NCI-H1417 (cell line): ENCODE data around the gene PRKCSH.
"Not testable (repeated sequence)": the region's sequence is repeated elsewhere in the genome, so short reads cannot be mapped to it uniquely, and the experiment has no call there.

Experiments
- DNase-seq, 3 experiments: peaks; one replicate each; lab custom pipeline; 2025; lab: John Stamatoyannopoulos, UW

Gene PRKCSH

GRCh38 chr19:11450570-11451326 lies 15.3 kb downstream of the PRKCSH start:
- peak in 2 of 3 experiments; percentile 17 to 40 for DNase-seq

DNA sequence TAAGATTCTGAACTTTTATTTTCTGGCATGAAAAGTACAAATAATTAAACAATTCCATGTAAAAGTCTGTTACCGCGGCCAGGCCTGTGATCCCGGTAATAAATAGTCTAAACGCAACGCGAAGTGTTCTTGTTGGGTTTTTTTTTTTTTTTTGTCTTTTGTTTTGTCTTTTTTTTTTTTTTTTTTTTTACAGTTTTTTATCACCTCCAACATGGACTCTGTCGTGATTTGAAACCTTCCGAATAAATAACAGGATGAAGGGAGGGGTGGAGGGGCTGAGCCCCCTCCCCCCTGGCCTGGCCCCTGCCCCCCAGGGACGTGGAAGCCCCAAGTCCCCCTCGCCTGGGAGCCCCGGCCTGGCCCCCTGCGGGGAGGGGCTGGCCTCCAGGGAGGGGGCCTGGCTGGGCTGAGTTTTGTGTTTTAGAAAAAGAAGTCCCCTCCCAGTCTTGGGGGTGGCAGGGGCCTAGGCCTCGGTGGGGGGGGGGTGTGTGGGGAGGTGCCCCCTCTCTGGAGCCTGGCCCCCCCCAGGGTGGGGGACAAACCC lies 16.0 kb downstream of the PRKCSH start:
- DNase-seq, result peak in 1 of 3 experiments; percentile 40

DNA sequence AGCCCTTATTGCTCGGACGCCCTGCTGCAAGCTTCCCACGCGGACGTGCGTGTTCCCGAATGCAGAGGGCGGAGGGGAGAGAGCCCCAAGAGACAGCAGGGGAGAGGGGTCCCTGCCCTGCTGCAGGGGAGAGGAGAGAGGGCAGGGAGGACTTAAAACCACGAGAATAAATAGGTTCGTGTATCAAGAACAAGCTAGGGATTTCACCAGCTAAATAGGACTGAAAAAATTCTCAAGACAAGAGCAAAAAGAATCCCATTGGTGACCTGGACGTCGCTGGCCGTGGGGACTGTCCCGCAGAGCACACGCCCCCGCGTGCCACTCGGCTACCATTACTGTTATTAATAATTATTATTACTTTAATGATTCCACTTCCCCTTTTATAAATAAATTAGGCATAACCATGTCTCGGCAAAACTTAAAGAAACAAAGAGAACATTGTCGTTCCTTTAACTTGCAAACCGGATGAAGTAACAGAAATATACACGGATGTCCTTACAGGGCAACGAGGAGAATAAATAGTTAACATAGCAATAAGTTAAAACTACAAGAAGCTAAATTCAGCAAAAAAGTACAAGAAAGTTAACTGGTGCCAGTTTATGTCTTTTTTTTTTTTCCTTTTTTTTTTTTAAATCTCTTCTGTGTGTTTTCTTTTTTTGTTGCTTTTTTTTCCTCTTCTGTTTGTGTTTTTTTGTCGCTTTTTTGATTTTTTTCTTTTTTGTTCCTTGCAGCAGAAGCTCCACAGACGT lies 16.6 kb downstream of the PRKCSH start:
- DNase-seq, result peak in 1 of 3 experiments; percentile 25

- no peak for DNase-seq
These were observed 17.3 kb downstream of the PRKCSH start for GRCh38 chr19:11452620-11453310.

DNA sequence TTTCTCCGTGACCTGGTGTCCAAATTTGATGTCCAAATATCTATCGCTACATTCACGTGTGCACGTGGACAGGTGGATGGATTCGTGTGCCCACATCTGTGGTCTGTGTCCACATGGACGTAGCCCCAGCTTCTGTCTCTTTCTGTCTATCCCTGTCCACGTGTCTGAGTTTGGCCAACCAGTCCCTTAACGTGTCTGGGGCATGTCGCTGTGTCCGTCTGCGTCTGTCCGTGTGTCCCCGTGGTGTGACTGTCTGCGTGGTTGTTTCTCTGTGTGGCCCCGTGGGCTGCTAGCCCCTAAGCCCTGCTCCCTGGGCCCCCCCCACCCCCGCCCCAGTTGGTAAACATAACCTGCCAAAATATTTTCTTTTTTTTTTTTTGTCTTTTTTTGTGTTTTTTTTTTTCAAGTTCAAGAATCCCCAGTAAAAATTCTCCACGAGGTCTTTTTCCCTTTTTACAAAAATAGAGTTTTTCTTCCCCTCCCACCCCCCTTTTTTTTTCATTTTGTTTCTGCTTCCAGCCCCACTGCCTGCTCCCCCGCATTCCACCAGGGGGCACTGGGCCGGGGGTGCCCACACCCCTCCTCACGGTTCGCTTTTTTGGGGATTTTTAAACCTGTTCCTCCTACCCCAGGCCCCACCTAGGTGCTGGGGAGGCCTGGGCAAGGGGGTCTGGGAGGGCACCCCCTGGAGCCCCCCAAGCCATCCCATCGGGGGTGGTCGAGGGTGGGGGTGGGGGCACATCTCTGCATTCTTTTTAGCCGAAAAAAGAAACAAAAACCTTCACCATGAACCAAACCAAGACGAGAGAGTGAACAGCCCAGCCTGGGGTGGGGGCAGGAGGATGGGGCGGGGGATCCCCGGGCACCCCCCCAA lies 18.3 kb downstream of the PRKCSH start:
- no peak for DNase-seq

DNA sequence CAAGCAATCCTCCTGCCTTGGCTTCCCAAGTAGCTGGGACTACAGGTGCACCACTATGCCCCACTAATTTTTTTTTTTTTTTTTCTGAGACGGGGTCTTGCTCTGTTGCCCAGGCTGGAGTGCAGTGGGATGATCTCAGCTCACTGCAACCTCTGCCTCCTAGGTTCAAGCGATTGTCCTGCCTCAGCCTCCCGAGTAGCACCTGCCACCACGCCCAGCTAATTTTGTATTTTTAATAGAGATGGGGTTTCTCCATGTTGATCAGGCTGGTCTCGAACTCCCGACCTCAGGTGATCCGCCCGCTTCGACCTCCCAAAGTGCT lies 19.8 kb downstream of the PRKCSH start:
- not testable (repeated sequence) for DNase-seq

- no peak for DNase-seq
These were observed 21.2 kb downstream of the PRKCSH start for GRCh38 chr19:11456659-11457058.

GRCh38 chr19:11457115-11457514 lies 21.7 kb downstream of the PRKCSH start:
- no peak for DNase-seq

DNA sequence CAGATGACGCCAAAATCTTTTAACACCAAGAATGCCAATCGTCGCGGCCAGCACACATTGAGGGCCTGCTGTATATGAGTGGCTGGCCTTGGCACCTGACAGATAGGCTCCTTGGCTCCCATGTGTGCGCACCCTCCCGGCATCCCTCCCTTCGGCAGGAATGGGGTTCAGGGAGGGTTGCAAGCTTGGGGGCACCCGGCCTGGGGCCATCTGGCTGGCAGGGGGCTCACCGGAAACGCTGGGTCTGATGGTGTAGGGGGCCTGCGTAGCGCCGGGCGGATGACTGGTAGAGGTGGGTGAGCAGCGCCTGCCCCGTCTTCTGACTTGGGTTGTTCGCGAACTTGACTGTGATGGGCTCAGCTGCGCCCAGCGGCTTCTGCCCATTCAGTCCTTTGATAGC lies 22.4 kb downstream of the PRKCSH start:
- DNase-seq, result no peak

- DNase-seq, result no peak
These were observed 22.9 kb downstream of the PRKCSH start for GRCh38 chr19:11458236-11458900.

DNA sequence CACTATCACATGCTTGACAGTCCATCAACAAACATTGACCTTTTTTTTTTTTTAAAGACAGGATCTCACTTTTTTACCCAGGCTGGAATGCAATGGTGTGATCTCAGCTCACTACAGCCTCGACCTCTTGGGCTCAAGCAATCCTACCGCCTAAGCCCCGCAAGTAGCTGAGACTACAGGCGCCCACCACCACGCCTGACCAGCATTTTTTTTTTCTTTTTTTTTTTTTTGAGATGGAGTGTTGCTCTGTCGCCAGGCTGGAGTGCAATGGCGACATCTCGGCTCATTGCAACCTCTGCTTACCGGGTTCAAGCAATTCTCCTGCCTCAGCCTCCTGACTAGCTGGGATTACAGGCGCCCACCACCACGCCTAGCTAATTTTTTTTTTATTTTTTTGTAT lies 23.5 kb downstream of the PRKCSH start:
- DNase-seq, result not testable (repeated sequence)

- peak in 1 of 3 experiments; percentile 32 for DNase-seq
These were observed 24.8 kb downstream of the PRKCSH start for GRCh38 chr19:11460207-11460606.

GRCh38 chr19:11461453-11461852 lies 26.0 kb downstream of the PRKCSH start:
- no peak for DNase-seq

- no peak for DNase-seq
These were observed 28.0 kb downstream of the PRKCSH start for GRCh38 chr19:11463391-11463790.

- peak in 1 of 3 experiments; percentile 21 for DNase-seq
These were observed 29.2 kb downstream of the PRKCSH start for GRCh38 chr19:11464333-11465265.

DNA sequence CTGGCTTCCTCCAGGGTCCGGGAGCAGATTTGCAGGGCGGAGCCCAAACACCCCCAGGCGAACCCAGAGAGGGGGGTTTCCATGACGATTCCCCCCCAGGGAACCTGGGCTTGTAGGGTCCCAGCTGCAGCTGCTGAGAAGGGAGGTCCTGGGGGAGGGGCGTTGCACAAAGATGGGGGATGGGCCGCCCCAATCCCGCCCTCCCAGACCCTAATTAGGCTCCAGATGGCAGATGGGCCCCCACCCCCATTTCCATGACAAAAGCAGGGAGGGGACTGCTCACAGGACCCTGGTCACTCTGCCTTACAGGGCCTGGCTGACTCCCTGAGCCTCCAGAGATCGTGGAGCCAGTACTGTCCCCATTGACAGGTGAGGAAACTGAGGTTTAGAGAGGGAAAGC lies 30.2 kb downstream of the PRKCSH start:
- DNase-seq, result no peak

DNA sequence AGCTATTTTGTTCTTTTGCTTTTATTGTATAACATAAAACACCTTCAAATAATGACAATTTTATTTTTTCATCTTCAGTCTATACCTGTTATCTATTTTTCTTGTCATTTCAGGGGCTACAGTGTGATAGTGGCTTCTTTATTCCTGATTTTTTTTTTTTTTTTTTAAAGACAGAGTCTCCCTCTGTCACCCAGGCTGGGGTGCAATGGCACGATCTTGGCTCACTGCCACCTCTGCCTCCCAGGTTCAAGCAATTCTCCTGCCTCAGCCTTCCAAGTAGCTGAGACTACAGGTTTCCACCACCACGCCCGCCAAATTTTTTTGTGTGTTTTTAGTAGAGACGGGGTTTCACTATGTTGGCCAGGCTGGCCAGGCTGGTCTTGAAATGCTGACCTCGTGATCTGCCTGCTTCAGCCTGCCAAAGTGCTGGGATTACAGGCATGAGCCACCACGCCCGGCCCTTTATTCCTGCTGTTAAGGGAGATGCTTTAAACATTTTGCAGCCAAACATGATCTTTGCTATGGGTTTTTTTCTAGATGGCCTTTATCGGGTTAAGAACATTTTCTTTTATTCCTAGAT lies 32.9 kb downstream of the PRKCSH start:
- not testable (repeated sequence) for DNase-seq

- no peak for DNase-seq
These were observed 38.3 kb downstream of the PRKCSH start for GRCh38 chr19:11473725-11474124.

DNA sequence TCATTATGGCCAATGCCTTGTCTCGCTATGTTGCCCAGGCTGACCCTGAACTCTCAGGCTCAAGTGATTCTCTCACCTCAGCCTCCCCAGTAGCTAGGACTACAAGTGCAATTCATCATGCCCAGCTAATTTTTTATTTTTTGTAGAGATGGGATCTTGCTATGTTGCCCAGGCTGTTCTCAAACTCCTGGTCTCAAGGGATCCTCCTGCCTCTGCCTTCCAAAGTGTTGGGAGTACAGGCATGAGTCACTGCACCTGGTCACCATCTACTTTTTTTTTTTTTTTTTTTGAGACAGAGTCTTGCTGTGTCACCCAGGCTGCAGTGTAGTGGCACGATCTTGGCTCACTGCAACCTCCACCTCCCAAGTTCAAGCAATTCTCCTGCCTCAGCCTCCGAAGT lies 39.9 kb downstream of the PRKCSH start:
- DNase-seq, result not testable (repeated sequence)

DNA sequence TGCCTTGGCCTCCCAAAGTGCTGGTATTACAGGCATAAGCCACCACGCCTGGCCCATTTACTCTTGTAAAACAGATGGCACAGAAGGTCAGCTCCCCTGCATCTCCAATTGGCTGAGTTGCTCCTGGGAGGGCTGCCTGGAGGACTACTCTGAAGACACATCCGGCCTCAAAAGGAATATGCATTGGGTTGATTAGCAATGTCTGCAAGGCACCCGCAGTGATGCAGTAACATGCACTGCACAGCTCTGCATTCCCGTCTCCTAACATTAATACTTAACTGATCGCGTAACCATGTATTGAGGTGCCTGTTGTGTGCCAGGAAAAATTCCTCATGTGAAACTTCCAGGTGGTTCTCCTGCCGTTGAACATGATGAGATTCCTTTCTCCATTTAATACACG lies 40.4 kb downstream of the PRKCSH start:
- no peak for DNase-seq
